H1 (cell line): Measurements from ENCODE around the gene PRRX1. TPM values are rescaled to one million over a fixed set of nuclear protein-coding genes. Genes with fewer than 3 reads are reported as not detected.

ENCODE experiments used
- CTCF ChIA-PET: fragments of 300-600 bp; sonication (Branson Sonifier 250); formaldehyde crosslinking; loops from one replicate; lab custom pipeline; 2021; ENCODE audit not compliant: partially characterized antibody; lab: Charles Lee
- POLR2A ChIA-PET: fragments of 300-600 bp; sonication (Branson Sonifier 250); formaldehyde crosslinking; loops from one replicate; lab custom pipeline; 2021; ENCODE audit warnings: inconsistent platforms; ENCODE audit not compliant: partially characterized antibody; lab: Charles Lee
- DNase-seq, 2 experiments: peaks; one replicate each; pipeline versions ENCODE4 v3.0.0 to v3.0.0-alpha.2; 2010 to 2022; ENCODE audit warnings: low spot score in 2 of 2, low read depth in 1 of 2, mixed read lengths in 1 of 2
- FAIRE-seq: peaks from 2 replicates; lab custom pipeline; 2011; peaks lifted over from hg19 to GRCh38; lab: Jason Lieb, UNC
- H2AFZ ChIP-seq: 2 replicates; pipeline ENCODE4 v1.8.1; 2012; ENCODE audit warnings: low read length, inconsistent platforms
- H2AK5ac ChIP-seq: 2 replicates; pipeline ENCODE4 v1.6.1; 2013; ENCODE audit warnings: low read depth, low read length
- H2BK120ac ChIP-seq: replicated peaks from 2 replicates; pipeline ENCODE3; 2013; ENCODE audit warnings: low read depth, low read length, inconsistent platforms
- H2BK12ac ChIP-seq: 2 replicates; pipeline ENCODE4 v1.6.1; 2013; ENCODE audit warnings: low read depth, low read length
- H2BK15ac ChIP-seq: 2 replicates; pipeline ENCODE4 v1.6.1; 2013; ENCODE audit warnings: low read length
- H2BK20ac ChIP-seq: 2 replicates; pipeline ENCODE4 v1.6.1; 2013; ENCODE audit warnings: low read length
- H2BK5ac ChIP-seq: 2 replicates; pipeline ENCODE4 v1.6.1; 2013; ENCODE audit warnings: low read depth, low read length
- H3K14ac ChIP-seq: 2 replicates; pipeline ENCODE4 v1.6.1; 2013; ENCODE audit warnings: inconsistent platforms; ENCODE audit not compliant: insufficient read length
- H3K18ac ChIP-seq: 2 replicates; pipeline ENCODE4 v1.6.1; 2013; ENCODE audit warnings: low read length; ENCODE audit errors: extremely low read depth
- H3K23ac ChIP-seq: 2 replicates; pipeline ENCODE4 v1.6.1; 2013; ENCODE audit warnings: inconsistent platforms; ENCODE audit not compliant: insufficient read length
- H3K23me2 ChIP-seq: 2 replicates; pipeline ENCODE4 v1.6.1; 2013; ENCODE audit warnings: low read depth, low read length
- H3K27ac ChIP-seq: 2 replicates; pipeline ENCODE4 v1.6.1; 2011; ENCODE audit warnings: low read depth, low read length, inconsistent platforms
- H3K27me3 ChIP-seq, 4 experiments: replicated peaks in 1 of 4; 1 replicate in 1 of 4; 2 replicates in 3 of 4; pipeline versions ENCODE4 v1.6.1 to v1.8.1; 2011 to 2013; ENCODE audit warnings: low read length in 3 of 4, mild to moderate bottlenecking in 3 of 4, inconsistent platforms in 2 of 4, mixed read lengths in 2 of 4, moderate library complexity in 1 of 4; ENCODE audit not compliant: control insufficient read depth in 3 of 4, insufficient read depth in 3 of 4; ENCODE audit errors: extremely low read depth in 1 of 4
- H3K36me3 ChIP-seq, 4 experiments: 2 replicates each; pipeline versions ENCODE4 v1.6.1 to v1.8.1; 2011 to 2013; ENCODE audit warnings: mild to moderate bottlenecking in 4 of 4, low read length in 3 of 4, moderate library complexity in 2 of 4, control low read depth in 1 of 4, inconsistent platforms in 1 of 4; ENCODE audit not compliant: insufficient read depth in 4 of 4, control insufficient read depth in 2 of 4
- H3K4ac ChIP-seq: replicated peaks from 2 replicates; pipeline ENCODE3; 2013; ENCODE audit warnings: low read length, low read depth, mixed read lengths, inconsistent platforms; ENCODE audit not compliant: insufficient read length
- H3K4me1 ChIP-seq, 4 experiments: replicated peaks in 1 of 4; 1 replicate in 1 of 4; 2 replicates in 3 of 4; pipeline versions ENCODE4 v1.6.1 to v1.8.1; 2011 to 2013; ENCODE audit warnings: low read length in 3 of 4, inconsistent platforms in 2 of 4, mixed read lengths in 1 of 4; ENCODE audit not compliant: insufficient read depth in 4 of 4, control insufficient read depth in 3 of 4
- H3K4me2 ChIP-seq, 2 experiments: 2 replicates each; pipeline versions ENCODE4 v1.6.1 to v1.8.1; 2011 to 2013; ENCODE audit warnings: low read depth in 2 of 2, low read length in 2 of 2, control low read depth in 1 of 2, inconsistent platforms in 1 of 2, mild to moderate bottlenecking in 1 of 2; ENCODE audit not compliant: insufficient read depth in 1 of 2
- H3K4me3 ChIP-seq, 4 experiments: fragments of 200-600, 300-600 bp in 1 of 4; sonication (generic), shearing (Covaris generic), sonication (Bioruptor Twin) in 1 of 4; 2 replicates each; pipeline versions ENCODE4 v1.5.1 to v1.8.1; 2011 to 2016; ENCODE audit warnings: low read length in 4 of 4, low read depth in 3 of 4, control low read depth in 2 of 4, inconsistent platforms in 2 of 4, mild to moderate bottlenecking in 2 of 4, mixed read lengths in 1 of 4, moderate library complexity in 1 of 4; ENCODE audit not compliant: insufficient read depth in 2 of 4; ENCODE audit errors: extremely low read depth in 1 of 4
- H3K56ac ChIP-seq: replicated peaks from 2 replicates; pipeline ENCODE3; 2013; ENCODE audit warnings: low read depth, mild to moderate bottlenecking, mixed read lengths, low read length, inconsistent platforms; ENCODE audit not compliant: insufficient read length
- H3K79me1 ChIP-seq: 2 replicates; pipeline ENCODE4 v1.6.1; 2013; ENCODE audit warnings: low read depth, low read length, control low read depth
- H3K79me2 ChIP-seq, 2 experiments: 2 replicates each; pipeline versions ENCODE4 v1.6.1 to v1.8.1; 2012 to 2013; ENCODE audit warnings: low read length in 2 of 2, mild to moderate bottlenecking in 2 of 2, inconsistent platforms in 1 of 2; ENCODE audit not compliant: insufficient read depth in 2 of 2, control insufficient read depth in 1 of 2
- H3K9ac ChIP-seq, 4 experiments: replicated peaks in 1 of 4; 1 replicate in 1 of 4; 2 replicates in 3 of 4; pipeline versions ENCODE4 v1.6.1 to v1.8.1; 2011 to 2013; ENCODE audit warnings: low read depth in 3 of 4, low read length in 3 of 4, control low read depth in 2 of 4, mild to moderate bottlenecking in 2 of 4, moderate library complexity in 2 of 4, inconsistent platforms in 1 of 4; ENCODE audit errors: extremely low read depth in 1 of 4
- H3K9me3 ChIP-seq, 2 experiments: 2 replicates each; pipeline versions ENCODE4 v1.6.1 to v1.8.1; 2012 to 2013; ENCODE audit warnings: mild to moderate bottlenecking in 2 of 2, moderate library complexity in 2 of 2, control low read depth in 1 of 2, inconsistent platforms in 1 of 2, low read depth in 1 of 2, low read length in 1 of 2, mixed read lengths in 1 of 2; ENCODE audit not compliant: insufficient read depth in 2 of 2
- H4K20me1 ChIP-seq, 2 experiments: replicated peaks in 1 of 2; 2 replicates each; pipeline versions ENCODE3 to v1.8.1; 2011 to 2013; ENCODE audit warnings: inconsistent platforms in 2 of 2, low read length in 2 of 2, mild to moderate bottlenecking in 1 of 2; ENCODE audit not compliant: insufficient read depth in 2 of 2, control insufficient read depth in 1 of 2
- H4K5ac ChIP-seq: 2 replicates; pipeline ENCODE4 v1.6.1; 2013; ENCODE audit warnings: low read length, low read depth, mixed read lengths, inconsistent platforms; ENCODE audit not compliant: insufficient read length
- H4K8ac ChIP-seq: 2 replicates; pipeline ENCODE4 v1.8.0; 2013; ENCODE audit warnings: mild to moderate bottlenecking, moderate library complexity, low read length, inconsistent platforms; ENCODE audit not compliant: insufficient read depth; ENCODE audit errors: extremely low read depth
- H4K91ac ChIP-seq: replicated peaks from 2 replicates; pipeline ENCODE3; 2013; ENCODE audit warnings: low read length, mixed read lengths, inconsistent platforms; ENCODE audit not compliant: insufficient read length
- EGR1 ChIP-seq: IDR thresholded peaks from 2 replicates; pipeline ENCODE4 v1.6.1; 2011; ENCODE audit warnings: low read depth, low read length, borderline replicate concordance
- EP300 ChIP-seq, 2 experiments: IDR thresholded peaks; 1 replicate in 1 of 2; 2 replicates in 1 of 2; pipeline ENCODE4 v1.6.1; 2011 to 2012; ENCODE audit warnings: low read depth in 2 of 2, low read length in 2 of 2, mild to moderate bottlenecking in 2 of 2, borderline replicate concordance in 1 of 2, inconsistent platforms in 1 of 2, moderate library complexity in 1 of 2
- FOSL1 ChIP-seq: IDR thresholded peaks from 2 replicates; pipeline ENCODE4 v1.6.1; 2011; ENCODE audit warnings: mild to moderate bottlenecking, low read depth, low read length, moderate library complexity; ENCODE audit not compliant: insufficient read depth
- NANOG ChIP-seq: IDR thresholded peaks from 2 replicates; pipeline ENCODE4 v1.6.1; 2011; ENCODE audit warnings: low read length, low read depth, mild to moderate bottlenecking, inconsistent platforms; ENCODE audit not compliant: insufficient read depth, poor library complexity, severe bottlenecking
- RXRA ChIP-seq: IDR thresholded peaks from 2 replicates; pipeline ENCODE4 v1.6.1; 2011; ENCODE audit warnings: low read depth, mild to moderate bottlenecking, low read length, moderate library complexity; ENCODE audit not compliant: insufficient read depth
- SAP30 ChIP-seq: fragments of 300-600 bp; sonication (generic); IDR thresholded peaks from 2 replicates; pipeline ENCODE4 v1.7.1; 2012; ENCODE audit warnings: low read length, moderate library complexity, mild to moderate bottlenecking, inconsistent platforms; ENCODE audit not compliant: insufficient read depth, insufficient replicate concordance
- SP1 ChIP-seq: IDR thresholded peaks from 2 replicates; pipeline ENCODE4 v1.6.1; 2011; ENCODE audit warnings: low read depth, low read length
- TAF1 ChIP-seq: IDR thresholded peaks from 2 replicates; pipeline ENCODE4 v1.6.1; 2011; ENCODE audit warnings: mild to moderate bottlenecking, low read depth, low read length
- WGBS, 2 experiments: shearing (Covaris generic) in 1 of 2; methylation state at CpG; one replicate each; pipeline versions ENCODE4 v1.1.6 to v1.1.7; 2013 to 2015; ENCODE audit warnings: low lambda C conversion rate in 2 of 2, mixed read lengths in 2 of 2, inconsistent platforms in 1 of 2, low coverage in 1 of 2, missing lambda C conversion rate in 1 of 2; ENCODE audit not compliant: insufficient replicate concordance in 2 of 2, insufficient coverage in 1 of 2, insufficient read length in 1 of 2; ENCODE audit errors: extremely low coverage in 1 of 2, missing lambda C conversion rate in 1 of 2; 5-methylcytosine and 5-hydroxymethylcytosine counted together
- polyA plus RNA-seq, 7 experiments: library from polyadenylated mRNA; depleted of rRNA in 3 of 7; stranded (reverse) in 5 of 7; unstranded in 2 of 7; fragments of >200 nt in 5 of 7; fragments of 200-250 nt in 2 of 7; gene quantifications; 1 replicate in 5 of 7; 2 replicates in 1 of 7; 4 replicates in 1 of 7; pipeline versions ENCODE4 v1.2.1 to v1.2.3, GENCODE V29; 2011 to 2013; ENCODE audit warnings: missing spikeins in 2 of 7, mixed read lengths in 2 of 7
- total RNA-seq: library from RNA; stranded (reverse); fragmentation: NEBNext Ultra II Directional; extraction: Animal tissue kit (Norgen Biotek cat#: 25700); gene quantifications from 2 replicates; pipeline ENCODE4 v1.2.1, GENCODE V29; 2021
- TF ChIP-seq, protein P1 (sequence below), 3 experiments: IDR thresholded peaks; 1 replicate in 2 of 3; 2 replicates in 1 of 3; pipeline versions ENCODE4 v1.5.1 to v1.6.1; 2011; ENCODE audit warnings: low read length in 3 of 3, mild to moderate bottlenecking in 3 of 3, inconsistent platforms in 2 of 3, low read depth in 1 of 3, moderate library complexity in 1 of 3; ENCODE audit not compliant: insufficient read depth in 1 of 3; ENCODE audit errors: control extremely low read depth in 1 of 3

PRRX1 gene
- total and polyA plus RNA-seq, 2 of the 8 experiments (the other 6 are each of a cell fraction or from before 2014, with no cell fraction given), result not detected

- Histone ChIP-seq H3K4me3 (no peak overlapping the region), H2AFZ (no peak overlapping the region), H2BK20ac (no peak overlapping the region), H3K79me2 (no peaks in the 10 kb centered on the region), H4K20me1 (no peaks in the 10 kb centered on the region), H3K4me1 (no peaks in the 10 kb centered on the region), H4K91ac (no peak overlapping the region), H3K79me1 (no peaks in the 10 kb centered on the region), H3K14ac (no peak overlapping the region), H3K4ac (no peak overlapping the region), H4K8ac (no peak overlapping the region), H2BK15ac (no peak overlapping the region), H2BK5ac (no peak overlapping the region), H3K56ac (no peak overlapping the region), H2BK120ac (no peak overlapping the region), H2BK12ac (no peak overlapping the region), H2AK5ac (no peak overlapping the region), H3K18ac (no peak overlapping the region), H3K23ac (no peak overlapping the region), H3K9ac (no peak overlapping the region), H3K27ac (no peak overlapping the region), H3K4me2 (no peak overlapping the region), H4K5ac (no peak overlapping the region), H3K9me3 (no peaks in the 10 kb centered on the region), H3K23me2 (no peaks in the 10 kb centered on the region), H3K36me3 (no peaks in the 10 kb centered on the region), H3K27me3 (no peaks in the 10 kb centered on the region)
- DNase-seq (no peak), FAIRE-seq (no peak)
- TF ChIP-seq SP1 (no peak), RXRA (no peak), FOSL1 (no peak), EGR1 (no peak), NANOG (no peak), SAP30 (no peak), TAF1 (no peak), EP300 (IDR thresholded peaks at IDR 0.05; ENCODE audit: borderline replicate concordance in 1 of 2, low read depth in 2 of 2, low read length in 2 of 2) (no peak)
- TF ChIP-seq, protein P1, sequence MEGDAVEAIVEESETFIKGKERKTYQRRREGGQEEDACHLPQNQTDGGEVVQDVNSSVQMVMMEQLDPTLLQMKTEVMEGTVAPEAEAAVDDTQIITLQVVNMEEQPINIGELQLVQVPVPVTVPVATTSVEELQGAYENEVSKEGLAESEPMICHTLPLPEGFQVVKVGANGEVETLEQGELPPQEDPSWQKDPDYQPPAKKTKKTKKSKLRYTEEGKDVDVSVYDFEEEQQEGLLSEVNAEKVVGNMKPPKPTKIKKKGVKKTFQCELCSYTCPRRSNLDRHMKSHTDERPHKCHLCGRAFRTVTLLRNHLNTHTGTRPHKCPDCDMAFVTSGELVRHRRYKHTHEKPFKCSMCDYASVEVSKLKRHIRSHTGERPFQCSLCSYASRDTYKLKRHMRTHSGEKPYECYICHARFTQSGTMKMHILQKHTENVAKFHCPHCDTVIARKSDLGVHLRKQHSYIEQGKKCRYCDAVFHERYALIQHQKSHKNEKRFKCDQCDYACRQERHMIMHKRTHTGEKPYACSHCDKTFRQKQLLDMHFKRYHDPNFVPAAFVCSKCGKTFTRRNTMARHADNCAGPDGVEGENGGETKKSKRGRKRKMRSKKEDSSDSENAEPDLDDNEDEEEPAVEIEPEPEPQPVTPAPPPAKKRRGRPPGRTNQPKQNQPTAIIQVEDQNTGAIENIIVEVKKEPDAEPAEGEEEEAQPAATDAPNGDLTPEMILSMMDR (IDR thresholded peaks at IDR 0.05; ENCODE audit: control extremely low read depth in 1 of 3, insufficient read depth in 1 of 3, low read depth in 1 of 3, low read length in 3 of 3), result no peak
- WGBS, 2 experiments, result 93% methylated on average over 5 of the region's 5 CpGs; no CpG with 5 or more reads in 1 of the 2 experiments
- ChIA-PET CTCF (no interaction called here), POLR2A (no interaction called here)
These were observed 44.2 kb downstream of the PRRX1 start for GRCh38 chr1:170707959-170708655.
